ENCODE results near the gene ZNF771.

Gene ZNF771

GRCh38 chr16:30407102-30407803 is at the start of gene ZNF771:
Gene ZNF771, plus strand, starts transcription at chr16:30407606. Its CDS starts 448 bp downstream, at chr16:30408054.
- peak; percentile 83 for DNase-seq (ENCODE audit: low read depth, low spot score)

- no peak for DNase-seq (ENCODE audit: low read depth, low spot score)
Measured at GRCh38 chr16:30357715-30358576, 49.5 kb upstream of the ZNF771 start.

GRCh38 chr16:30358577-30358936 is 48.8 kb upstream of the ZNF771 start:
- no peak for DNase-seq (ENCODE audit: low read depth, low spot score)

- DNase-seq (ENCODE audit: low read depth, low spot score) = no peak
Measured at GRCh38 chr16:30358990-30359870, 48.2 kb upstream of the ZNF771 start.

- no peak for DNase-seq (ENCODE audit: low read depth, low spot score)
Measured at GRCh38 chr16:30359871-30360170, 47.6 kb upstream of the ZNF771 start.

- no peak for DNase-seq (ENCODE audit: low read depth, low spot score)
Measured at GRCh38 chr16:30361180-30361579, 46.2 kb upstream of the ZNF771 start.

- no peak for DNase-seq (ENCODE audit: low read depth, low spot score)
Measured at GRCh38 chr16:30365200-30365599, 42.2 kb upstream of the ZNF771 start.

- DNase-seq (ENCODE audit: low read depth, low spot score) = no peak
Measured at GRCh38 chr16:30366511-30366910, 40.9 kb upstream of the ZNF771 start.

- DNase-seq (ENCODE audit: low read depth, low spot score) = no peak
Measured at GRCh38 chr16:30367349-30368009, 39.9 kb upstream of the ZNF771 start.

GRCh38 chr16:30368122-30368791 is 39.1 kb upstream of the ZNF771 start:
- DNase-seq (ENCODE audit: low read depth, low spot score) = no peak

GRCh38 chr16:30368792-30369090 is 38.7 kb upstream of the ZNF771 start:
- no peak for DNase-seq (ENCODE audit: low read depth, low spot score)

- DNase-seq (ENCODE audit: low read depth, low spot score) = no peak
Measured at GRCh38 chr16:30369091-30369937, 38.1 kb upstream of the ZNF771 start.

- no peak for DNase-seq (ENCODE audit: low read depth, low spot score)
Measured at GRCh38 chr16:30369938-30370455, 37.4 kb upstream of the ZNF771 start.

GRCh38 chr16:30370456-30371247 is 36.8 kb upstream of the ZNF771 start, which contains the start of gene TBC1D10B:
Gene TBC1D10B, minus strand, starts transcription at chr16:30370494. Its CDS starts 311 bp downstream, at chr16:30370183.
- peak; percentile 98 for DNase-seq (ENCODE audit: low read depth, low spot score)

GRCh38 chr16:30371248-30371816 is 36.1 kb upstream of the ZNF771 start:
- DNase-seq (ENCODE audit: low read depth, low spot score) = no peak

- no peak for DNase-seq (ENCODE audit: low read depth, low spot score)
Measured at GRCh38 chr16:30372038-30372712, 35.2 kb upstream of the ZNF771 start.

- no peak for DNase-seq (ENCODE audit: low read depth, low spot score)
Measured at GRCh38 chr16:30372725-30373124, 34.7 kb upstream of the ZNF771 start.

GRCh38 chr16:30374538-30374937 is 32.9 kb upstream of the ZNF771 start, which contains the start of gene MYL11:
Gene MYL11, plus strand, starts transcription at chr16:30374802. Its CDS starts 56 bp downstream, at chr16:30374858.
- no peak for DNase-seq (ENCODE audit: low read depth, low spot score)

All from activated naive CD8-positive, alpha-beta T cell treated with anti-CD3 and anti-CD28 coated beads, Interleukin-2, amount 50 U/mL, for 16 hours (primary cell).